Fibroblast of lung (primary cell): ENCODE data around the gene HAUS7. TPM values are rescaled to one million over a fixed set of nuclear protein-coding genes. Genes with fewer than 3 reads are reported as not detected.

Source experiments
- DNase-seq, 2 donors: peaks; one replicate each; pipeline versions ENCODE4 v3.0.0 to v3.0.0-alpha.2; 2010; ENCODE audit warnings: low read depth in 2 of 2
- H2AFZ ChIP-seq: 2 replicates; pipeline ENCODE4 v1.5.1; 2012; ENCODE audit warnings: low read length, control low read depth, inconsistent platforms
- H3K27ac ChIP-seq: 2 replicates; pipeline ENCODE4 v1.5.1; 2011; ENCODE audit warnings: low read length, control low read depth; ENCODE audit not compliant: insufficient read depth
- H3K27me3 ChIP-seq: 2 replicates; pipeline ENCODE4 v1.5.1; 2011; ENCODE audit warnings: mild to moderate bottlenecking, low read length; ENCODE audit not compliant: control insufficient read depth, insufficient read depth
- H3K36me3 ChIP-seq: 2 replicates; pipeline ENCODE4 v1.5.1; 2011; ENCODE audit warnings: low read length; ENCODE audit not compliant: control insufficient read depth, insufficient read depth
- H3K4me1 ChIP-seq: 2 replicates; pipeline ENCODE4 v1.5.1; 2011; ENCODE audit warnings: low read length; ENCODE audit not compliant: control insufficient read depth, insufficient read depth; ENCODE audit errors: extremely low read depth
- H3K4me2 ChIP-seq: 2 replicates; pipeline ENCODE4 v1.5.1; 2011; ENCODE audit warnings: low read length, control low read depth; ENCODE audit not compliant: insufficient read depth; ENCODE audit errors: extremely low read depth
- H3K4me3 ChIP-seq, 4 experiments: fragments of 200-600 bp in 1 of 4; sonication (generic) in 1 of 4; replicated peaks in 1 of 4; 2 replicates each; pipeline ENCODE4 v1.5.1; 2011 to 2016; ENCODE audit warnings: low read length in 4 of 4, low read depth in 3 of 4, mild to moderate bottlenecking in 3 of 4, control low read depth in 2 of 4, inconsistent platforms in 1 of 4, mixed read lengths in 1 of 4; ENCODE audit not compliant: insufficient read depth in 1 of 4; ENCODE audit errors: control extremely low read depth in 1 of 4
- H3K79me2 ChIP-seq: 2 replicates; pipeline ENCODE4 v1.5.1; 2012; ENCODE audit warnings: mild to moderate bottlenecking, low read length, inconsistent platforms; ENCODE audit not compliant: control insufficient read depth, insufficient read depth
- H3K9ac ChIP-seq: 2 replicates; pipeline ENCODE4 v1.5.1; 2011; ENCODE audit warnings: mild to moderate bottlenecking, low read length, control low read depth; ENCODE audit not compliant: insufficient read depth
- H3K9me3 ChIP-seq: 2 replicates; pipeline ENCODE4 v1.5.1; 2012; ENCODE audit warnings: low read depth, low read length; ENCODE audit not compliant: control insufficient read depth, insufficient read depth
- H4K20me1 ChIP-seq: 2 replicates; pipeline ENCODE4 v1.5.1; 2011; ENCODE audit warnings: low read length; ENCODE audit not compliant: control insufficient read depth, insufficient read depth; ENCODE audit errors: extremely low read depth
- CTCF ChIP-seq, 2 donors: IDR thresholded peaks in 1 of 2; conservative IDR thresholded peaks in 1 of 2; 1 replicate in 1 of 2; 2 replicates in 1 of 2; pipeline ENCODE4 v1.5.1; 2011 to 2012; ENCODE audit warnings: low read length in 2 of 2, control low read depth in 1 of 2, inconsistent platforms in 1 of 2, low read depth in 1 of 2, mild to moderate bottlenecking in 1 of 2
- EZH2 ChIP-seq: IDR thresholded peaks from 2 replicates; pipeline ENCODE4 v1.5.1; 2012; ENCODE audit warnings: low read length, control low read depth, mild to moderate bottlenecking; ENCODE audit errors: missing control alignments
- polyA plus RNA-seq, 2 donors: library from polyadenylated mRNA; depleted of rRNA in 1 of 2; stranded (reverse) in 1 of 2; unstranded in 1 of 2; fragments of >200 nt; gene quantifications; 2 replicates each; pipeline ENCODE4 v1.2.1, GENCODE V29; 2011 to 2012; ENCODE audit warnings: missing spikeins in 1 of 2
- total RNA-seq: library from RNA; depleted of rRNA; stranded (reverse); fragments of >200 nt; gene quantifications from 2 replicates; pipeline ENCODE4 v1.2.1, GENCODE V29; 2014

Gene HAUS7
- total and polyA plus RNA-seq, 2 donors (not counting 1 experiment from before 2014, with no cell fraction given): 7.3 to 10.4 TPM

GRCh38 chrX:153501530-153501929, 31.2 kb upstream of the HAUS7 start:
- TF ChIP-seq CTCF (conservative IDR thresholded peaks at IDR 0.05 in 1 of 2, IDR thresholded peaks at IDR 0.05 in 1 of 2; ENCODE audit: low read depth in 1 of 2, low read length in 2 of 2) (no peak), EZH2 (no peak)
- Histone ChIP-seq H3K4me3 (no peak overlapping the region), H2AFZ (no peak overlapping the region), H3K36me3 (no peaks in the 10 kb centered on the region), H3K27me3 (no peaks in the 10 kb centered on the region), H3K27ac (no peak overlapping the region), H3K9me3 (no peaks in the 10 kb centered on the region), H3K4me1 (no peaks in the 10 kb centered on the region), H4K20me1 (no peaks in the 10 kb centered on the region), H3K9ac (no peak overlapping the region), H3K79me2 (no peaks in the 10 kb centered on the region), H3K4me2 (no peak overlapping the region)
- no peak for DNase-seq

GRCh38 chrX:153500676-153501280, 30.4 kb upstream of the HAUS7 start:
- H3K27me3 ChIP-seq: no peaks in the 10 kb centered on the region
- no peaks in the 10 kb centered on the region for H3K9me3 ChIP-seq
- H2AFZ ChIP-seq: no peak overlapping the region
- no peak overlapping the region for H3K4me2 ChIP-seq
- no peak overlapping the region for H3K4me3 ChIP-seq
- no peaks in the 10 kb centered on the region for H3K4me1 ChIP-seq
- H3K36me3 ChIP-seq: no peaks in the 10 kb centered on the region
- TF ChIP-seq EZH2 (no peak), CTCF (conservative IDR thresholded peaks at IDR 0.05 in 1 of 2, IDR thresholded peaks at IDR 0.05 in 1 of 2; ENCODE audit: low read depth in 1 of 2, low read length in 2 of 2) (no peak)
- no peak overlapping the region for H3K9ac ChIP-seq
- no peaks in the 10 kb centered on the region for H3K79me2 ChIP-seq
- no peaks in the 10 kb centered on the region for H4K20me1 ChIP-seq
- H3K27ac ChIP-seq: no peak overlapping the region
- DNase-seq: no peak

GRCh38 chrX:153499876-153500275, 29.5 kb upstream of the HAUS7 start:
- Histone ChIP-seq H3K27me3 (no peaks in the 10 kb centered on the region), H4K20me1 (no peaks in the 10 kb centered on the region), H3K79me2 (no peaks in the 10 kb centered on the region), H2AFZ (no peak overlapping the region), H3K4me2 (no peak overlapping the region), H3K9ac (no peak overlapping the region), H3K4me1 (peaks cover 3% of the 10 kb centered on the region), H3K9me3 (no peaks in the 10 kb centered on the region), H3K4me3 (no peak overlapping the region), H3K27ac (no peak overlapping the region), H3K36me3 (no peaks in the 10 kb centered on the region)
- DNase-seq: no peak
- no peak for TF ChIP-seq CTCF (conservative IDR thresholded peaks at IDR 0.05 in 1 of 2, IDR thresholded peaks at IDR 0.05 in 1 of 2; ENCODE audit: low read depth in 1 of 2, low read length in 2 of 2)
- TF ChIP-seq EZH2: no peak
